Measurements from ENCODE around the gene EIF4E1B. TPM values are rescaled to one million over a fixed set of nuclear protein-coding genes. Genes with fewer than 3 reads are reported as not detected.

Gene EIF4E1B
- total and polyA plus RNA-seq, 7 donors, result 0.04 to 0.62 TPM; not detected in 5

DNA sequence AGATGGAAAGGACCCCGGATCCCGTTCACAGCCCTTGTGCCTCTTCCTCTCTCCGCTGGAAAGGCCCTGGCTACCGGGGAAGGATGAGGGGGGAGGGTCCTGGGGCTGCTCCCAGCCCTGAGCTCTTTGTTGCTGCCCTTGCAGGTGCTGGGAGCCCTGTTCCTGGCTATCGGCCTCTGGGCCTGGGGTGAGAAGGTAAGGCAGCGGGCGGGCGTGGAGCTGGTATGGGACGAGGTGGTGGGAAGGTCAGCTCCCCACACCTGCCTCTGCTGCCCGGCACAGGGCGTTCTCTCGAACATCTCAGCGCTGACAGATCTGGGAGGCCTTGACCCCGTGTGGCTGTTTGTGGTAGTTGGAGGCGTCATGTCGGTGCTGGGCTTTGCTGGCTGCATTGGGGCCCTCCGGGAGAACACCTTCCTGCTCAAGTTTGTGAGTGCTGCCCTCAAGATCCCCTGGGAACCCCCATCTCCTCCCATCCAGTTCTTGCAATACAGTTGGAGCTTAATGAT, 21.1 kb downstream of the EIF4E1B start:
- Histone ChIP-seq H3K27ac (no peak overlapping the region), H3K27me3 (ENCODE audit: insufficient read depth in 3 of 3, low read length in 2 of 3) (no peaks in the 10 kb centered on the region), H3K4me3 (no peak overlapping the region), H3K9me3 (no peaks in the 10 kb centered on the region), H3K4me1 (peaks cover 11% of the 10 kb centered on the region), H3K36me3 (ENCODE audit: insufficient read depth in 1 of 2, low read depth in 1 of 2) (peaks cover 0 to 29% of the 10 kb centered on the region in 2 donors)
- intact Hi-C loops (cut with DNase I), result no loop called here
- ATAC-seq (no peak), DNase-seq (no peak)
- 74 to 85% (median 80%) methylated on average over 17 of the region's 17 CpGs for WGBS, 3 donors
- TF ChIP-seq, protein P1, sequence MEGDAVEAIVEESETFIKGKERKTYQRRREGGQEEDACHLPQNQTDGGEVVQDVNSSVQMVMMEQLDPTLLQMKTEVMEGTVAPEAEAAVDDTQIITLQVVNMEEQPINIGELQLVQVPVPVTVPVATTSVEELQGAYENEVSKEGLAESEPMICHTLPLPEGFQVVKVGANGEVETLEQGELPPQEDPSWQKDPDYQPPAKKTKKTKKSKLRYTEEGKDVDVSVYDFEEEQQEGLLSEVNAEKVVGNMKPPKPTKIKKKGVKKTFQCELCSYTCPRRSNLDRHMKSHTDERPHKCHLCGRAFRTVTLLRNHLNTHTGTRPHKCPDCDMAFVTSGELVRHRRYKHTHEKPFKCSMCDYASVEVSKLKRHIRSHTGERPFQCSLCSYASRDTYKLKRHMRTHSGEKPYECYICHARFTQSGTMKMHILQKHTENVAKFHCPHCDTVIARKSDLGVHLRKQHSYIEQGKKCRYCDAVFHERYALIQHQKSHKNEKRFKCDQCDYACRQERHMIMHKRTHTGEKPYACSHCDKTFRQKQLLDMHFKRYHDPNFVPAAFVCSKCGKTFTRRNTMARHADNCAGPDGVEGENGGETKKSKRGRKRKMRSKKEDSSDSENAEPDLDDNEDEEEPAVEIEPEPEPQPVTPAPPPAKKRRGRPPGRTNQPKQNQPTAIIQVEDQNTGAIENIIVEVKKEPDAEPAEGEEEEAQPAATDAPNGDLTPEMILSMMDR (IDR thresholded peaks at IDR 0.05), result no peak

- intact Hi-C loops (cut with DNase I), result no loop called here
- ATAC-seq (no peak), DNase-seq (no peak)
- Histone ChIP-seq H3K9me3 (no peaks in the 10 kb centered on the region), H3K27me3 (ENCODE audit: insufficient read depth in 3 of 3, low read length in 2 of 3) (no peaks in the 10 kb centered on the region), H3K4me3 (no peak overlapping the region), H3K36me3 (ENCODE audit: insufficient read depth in 1 of 2, low read depth in 1 of 2) (peaks cover 0 to 35% of the 10 kb centered on the region in 2 donors), H3K4me1 (peaks cover 8% of the 10 kb centered on the region), H3K27ac (no peak overlapping the region)
- TF ChIP-seq, protein P1 (IDR thresholded peaks at IDR 0.05), result no peak
- WGBS, 3 donors, result 50 to 60% (median 52%) methylated on average over 8 of the region's 8 CpGs
These were observed 21.7 kb downstream of the EIF4E1B start for GRCh38 chr5:176652136-176652535.

GRCh38 chr5:176653401-176654385, 23.2 kb downstream of the EIF4E1B start:
- Histone ChIP-seq H3K27ac (no peak overlapping the region), H3K4me3 (no peak overlapping the region), H3K27me3 (ENCODE audit: insufficient read depth in 3 of 3, low read length in 2 of 3) (no peaks in the 10 kb centered on the region), H3K9me3 (no peaks in the 10 kb centered on the region), H3K36me3 (ENCODE audit: insufficient read depth in 1 of 2, low read depth in 1 of 2) (peaks cover 0 to 40% of the 10 kb centered on the region in 2 donors), H3K4me1 (peaks cover 4% of the 10 kb centered on the region)
- WGBS, 3 donors, result 69 to 78% (median 73%) methylated on average over 17 to 18 of the region's 18 CpGs
- DNase-seq, result no peak
- intact Hi-C loops (cut with DNase I), result no loop called here
- TF ChIP-seq, protein P1 (IDR thresholded peaks at IDR 0.05), result no peak
- no peak for ATAC-seq

- H3K4me1 ChIP-seq, result peaks cover 4% of the 10 kb centered on the region
- no peak overlapping the region for H3K27ac ChIP-seq
- ATAC-seq (no peak), DNase-seq (no peak)
- no peaks in the 10 kb centered on the region for H3K27me3 ChIP-seq (ENCODE audit: insufficient read depth in 3 of 3, low read length in 2 of 3)
- whole genome bisulfite sequencing, 3 donors, result 93 to 96% (median 95%) methylated on average over 14 of the region's 14 CpGs
- no peaks in the 10 kb centered on the region for H3K9me3 ChIP-seq
- no peak overlapping the region for H3K4me3 ChIP-seq
- TF ChIP-seq, protein P1 (IDR thresholded peaks at IDR 0.05), result no peak
- intact Hi-C loops (cut with DNase I), result loop anchor here in 1 of 2 donors (5.0 kb wide), 1 partner anchor 457 kb away; no protein-coding TSS in a partner anchor
- peaks cover 0 to 40% of the 10 kb centered on the region in 2 donors for H3K36me3 ChIP-seq (ENCODE audit: insufficient read depth in 1 of 2, low read depth in 1 of 2)
These were observed 24.4 kb downstream of the EIF4E1B start for GRCh38 chr5:176654856-176655255.

All from psoas muscle (tissue), 8 donors.